Effector CD8-positive, alpha-beta T cell (primary cell): ENCODE data around the gene KIAA1328.
A peak's percentile ranks its signal among the peaks of the same experiment; 100 is the strongest.
"Not testable (repeated sequence)": the region's sequence is repeated elsewhere in the genome, so short reads cannot be mapped to it uniquely, and the experiment has no call there.

Experiments used
- DNase-seq: peaks from one replicate; lab custom pipeline; 2025; lab: John Stamatoyannopoulos, UW

Gene KIAA1328

GRCh38 chr18:36825526-36825925, 3.4 kb upstream of the KIAA1328 start:
- DNase-seq = no peak

DNA sequence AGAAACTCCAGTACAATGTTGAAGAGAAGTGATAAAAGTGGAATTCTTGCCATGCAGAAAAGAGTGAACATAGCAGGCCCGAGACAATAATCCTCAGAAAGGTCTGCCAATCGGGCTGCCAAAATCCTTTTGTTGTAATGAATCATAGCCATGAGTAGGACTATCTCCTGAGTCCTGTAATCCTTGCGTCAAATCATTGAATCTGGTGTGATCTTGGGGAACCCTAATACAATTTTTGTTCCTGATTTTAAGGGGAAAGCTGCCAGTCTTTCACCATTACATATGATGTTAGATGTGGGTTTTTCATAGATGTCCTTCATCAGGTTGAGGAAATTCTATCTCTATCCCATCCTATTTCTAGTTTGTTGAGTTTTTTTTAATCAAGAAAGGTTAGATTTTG, 2.4 kb upstream of the KIAA1328 start:
- no peak for DNase-seq

GRCh38 chr18:36828157-36828629, 734 bp upstream of the KIAA1328 start:
- DNase-seq = peak; percentile 19

- DNase-seq = no peak
These were observed 633 bp downstream of the KIAA1328 start for GRCh38 chr18:36829362-36830157.

DNA sequence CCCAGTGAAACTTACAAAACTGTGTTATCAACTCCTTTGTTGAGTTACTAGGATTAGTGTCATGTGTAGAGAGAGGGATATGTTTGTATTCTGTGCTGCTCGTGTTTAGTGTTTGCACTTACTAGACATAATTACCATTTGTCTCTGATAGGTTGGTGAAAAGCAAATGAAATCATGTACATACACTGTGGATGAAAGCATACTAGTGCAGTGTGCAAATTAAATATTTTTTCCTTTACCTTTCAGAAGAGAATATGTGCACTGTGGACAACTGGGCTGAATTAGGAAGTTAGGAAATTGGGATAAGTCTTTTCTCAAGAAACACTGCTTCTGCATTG, 1.2 kb downstream of the KIAA1328 start:
- no peak for DNase-seq

- DNase-seq = no peak
These were observed 2.2 kb downstream of the KIAA1328 start for GRCh38 chr18:36831139-36831538.

GRCh38 chr18:36833120-36833519, 4.2 kb downstream of the KIAA1328 start:
- DNase-seq = no peak

DNA sequence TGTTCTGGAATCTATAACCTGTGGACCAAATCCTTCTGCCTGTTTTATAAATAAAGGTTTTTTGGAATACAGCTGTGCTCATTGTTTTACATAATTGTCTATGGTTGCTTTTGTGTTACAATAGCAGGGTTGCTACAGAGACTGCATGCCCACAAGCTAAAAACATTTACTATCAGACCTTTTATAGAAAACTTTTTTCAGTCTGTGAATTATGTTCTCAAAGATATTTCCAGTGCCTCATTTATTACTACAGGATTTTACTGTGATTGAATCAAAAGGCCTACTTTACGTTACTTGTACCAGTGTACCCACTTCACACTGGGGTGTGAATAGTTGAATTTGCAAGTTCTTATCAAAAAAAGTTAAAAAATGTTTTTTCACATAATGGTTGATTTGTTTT, 7.0 kb downstream of the KIAA1328 start:
- no peak for DNase-seq

GRCh38 chr18:36839835-36840234, 10.9 kb downstream of the KIAA1328 start:
- DNase-seq = no peak

- DNase-seq = no peak
These were observed 14.3 kb downstream of the KIAA1328 start for GRCh38 chr18:36843199-36843598.

DNA sequence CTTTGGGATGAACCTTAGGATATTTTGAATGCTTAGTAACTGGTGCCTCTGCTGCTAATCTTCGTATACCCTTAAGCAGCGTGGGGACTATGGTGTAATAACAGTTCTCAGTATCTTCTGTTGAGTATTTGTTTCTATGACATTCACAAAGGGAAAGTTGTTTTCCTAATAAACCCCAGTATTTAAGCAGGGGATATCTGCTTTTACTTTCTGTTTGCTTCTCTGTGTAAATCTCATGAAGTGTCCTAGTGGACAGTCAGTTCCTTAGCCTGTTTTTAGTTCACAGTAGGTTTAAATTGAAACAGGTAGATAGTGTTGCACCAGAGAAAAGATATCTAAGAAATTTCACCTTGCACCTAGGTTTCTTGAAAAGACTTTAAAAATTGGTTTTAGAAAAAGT, 14.9 kb downstream of the KIAA1328 start:
- no peak for DNase-seq

- DNase-seq = no peak
These were observed 19.7 kb downstream of the KIAA1328 start for GRCh38 chr18:36848609-36849008.

DNA sequence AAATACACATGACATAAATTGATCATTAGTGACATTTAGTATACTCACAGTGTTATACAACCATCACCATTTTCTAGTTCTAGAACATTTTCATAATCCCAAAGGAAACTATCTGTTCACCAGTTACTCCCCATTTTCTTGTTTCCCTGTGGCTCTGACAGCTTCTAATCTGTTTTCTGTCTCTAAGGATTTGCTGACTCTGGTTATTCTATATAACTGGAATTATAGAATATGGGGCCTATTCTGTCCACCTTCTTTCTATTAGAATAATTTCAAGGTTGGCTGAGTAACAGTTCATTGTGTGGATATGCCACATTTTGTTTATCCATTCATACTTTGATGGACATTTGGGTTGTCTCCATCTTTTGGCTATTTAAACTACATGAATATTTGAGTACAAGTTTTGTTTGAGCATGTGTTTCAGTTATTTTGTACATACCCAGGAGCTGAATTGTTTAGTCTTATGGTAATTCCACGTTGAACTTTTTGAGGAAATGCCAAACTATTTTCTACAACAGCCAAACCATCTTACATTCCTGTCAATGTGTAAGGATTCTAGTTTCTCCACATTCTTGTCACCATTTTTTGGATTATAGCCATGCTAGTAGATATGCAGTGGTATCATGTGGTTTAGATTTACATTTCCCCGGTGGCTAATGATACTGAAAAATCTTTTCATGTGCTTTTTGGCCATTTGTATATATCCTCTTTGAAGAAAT, 20.5 kb downstream of the KIAA1328 start:
- no peak for DNase-seq

GRCh38 chr18:36850527-36851201, 21.7 kb downstream of the KIAA1328 start:
- DNase-seq = no peak

DNA sequence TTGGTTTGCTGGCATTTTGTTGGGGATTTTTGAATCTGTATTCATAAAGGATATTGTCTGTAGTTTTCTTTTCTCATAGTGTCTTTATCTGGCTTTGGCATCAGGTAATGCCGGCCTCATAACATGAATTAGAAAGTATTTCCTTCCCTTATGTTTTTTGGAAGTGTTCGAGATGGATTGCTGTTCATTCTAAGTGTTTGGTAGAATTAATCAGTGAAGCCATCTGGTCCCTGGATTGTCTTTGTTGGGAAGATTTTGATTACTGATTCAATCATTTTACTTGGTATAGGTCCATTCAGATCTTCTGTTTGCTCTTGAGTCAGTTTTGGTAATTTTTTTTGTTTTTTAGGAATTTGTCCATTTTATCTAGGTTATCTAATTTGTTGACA, 22.3 kb downstream of the KIAA1328 start:
- DNase-seq = no peak

DNA sequence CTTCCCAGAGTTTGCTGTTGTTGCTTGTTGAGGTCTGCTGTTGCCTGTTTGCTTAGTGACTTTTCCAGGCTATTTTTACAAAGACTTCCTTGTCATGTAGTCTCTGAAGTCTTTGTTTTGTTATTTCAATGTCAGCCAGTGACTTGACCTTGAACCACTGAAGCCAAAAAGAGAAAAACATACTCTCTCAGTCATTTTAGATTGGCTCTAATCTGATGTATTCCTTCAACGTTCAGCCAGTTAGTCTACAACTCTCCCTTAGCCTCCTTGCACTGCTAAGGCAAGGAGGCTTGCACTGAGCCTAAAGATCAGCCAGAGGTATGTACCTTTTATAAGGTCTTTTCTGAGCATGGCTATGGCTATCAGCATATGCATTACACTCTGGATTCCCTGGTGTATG, 27.9 kb downstream of the KIAA1328 start:
- DNase-seq = no peak

DNA sequence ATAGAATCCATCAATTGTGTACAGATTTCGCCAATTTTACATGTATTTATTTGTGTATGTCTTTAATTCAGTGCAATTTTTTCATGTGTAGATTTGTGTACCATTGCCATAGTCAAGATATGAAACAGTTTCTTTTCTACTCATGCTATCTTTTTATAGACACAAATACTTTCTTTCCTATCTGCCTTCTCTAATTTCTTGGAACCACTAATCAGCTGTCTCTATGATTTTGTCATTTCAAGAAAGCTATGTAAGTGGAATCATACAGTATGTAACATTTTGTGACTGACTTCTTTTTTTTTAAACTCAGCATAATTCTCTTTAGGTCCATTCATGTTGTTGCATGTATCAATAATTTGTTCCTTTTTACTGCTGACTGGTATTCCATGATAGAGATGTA, 33.3 kb downstream of the KIAA1328 start:
- no peak for DNase-seq

- no peak for DNase-seq
These were observed 38.1 kb downstream of the KIAA1328 start for GRCh38 chr18:36867056-36867455.

DNA sequence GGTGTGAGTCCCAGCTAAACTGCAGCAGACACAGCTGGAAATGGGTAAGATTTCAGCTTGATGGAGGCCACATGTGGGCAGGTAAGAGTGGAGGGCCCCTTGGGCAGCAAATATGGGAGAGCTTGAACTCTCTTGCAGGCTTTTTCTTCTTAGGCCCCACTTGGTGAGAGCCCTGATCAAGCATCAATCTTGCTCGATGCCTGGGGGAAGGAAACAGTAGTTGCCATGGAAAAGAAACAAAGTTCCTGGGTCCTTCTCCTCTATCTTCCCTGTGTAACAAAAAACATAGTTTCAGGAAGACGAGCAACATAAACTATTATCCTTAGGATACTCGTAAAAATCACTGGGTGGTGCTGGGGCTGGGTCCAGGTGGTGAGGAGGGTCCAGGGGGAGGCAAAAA, 42.9 kb downstream of the KIAA1328 start:
- no peak for DNase-seq

DNA sequence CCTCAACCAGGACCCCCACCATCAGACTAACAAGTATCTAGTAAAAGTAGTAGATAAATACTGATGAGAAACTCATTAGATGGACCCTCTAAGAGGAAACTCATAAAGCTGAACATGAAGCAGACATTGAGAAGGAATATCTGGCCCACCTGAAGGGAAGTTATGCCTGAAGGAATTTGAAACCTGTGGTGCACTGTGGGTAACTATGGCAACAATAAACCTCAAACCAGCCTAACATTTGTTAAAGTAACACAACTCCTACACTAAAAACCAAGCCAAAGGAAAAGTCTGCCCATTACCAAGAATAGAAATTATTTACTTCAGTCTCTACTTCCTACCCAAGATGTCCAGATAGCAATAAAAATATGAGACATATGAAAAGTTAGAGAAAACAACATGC, 43.4 kb downstream of the KIAA1328 start:
- DNase-seq = no peak

DNA sequence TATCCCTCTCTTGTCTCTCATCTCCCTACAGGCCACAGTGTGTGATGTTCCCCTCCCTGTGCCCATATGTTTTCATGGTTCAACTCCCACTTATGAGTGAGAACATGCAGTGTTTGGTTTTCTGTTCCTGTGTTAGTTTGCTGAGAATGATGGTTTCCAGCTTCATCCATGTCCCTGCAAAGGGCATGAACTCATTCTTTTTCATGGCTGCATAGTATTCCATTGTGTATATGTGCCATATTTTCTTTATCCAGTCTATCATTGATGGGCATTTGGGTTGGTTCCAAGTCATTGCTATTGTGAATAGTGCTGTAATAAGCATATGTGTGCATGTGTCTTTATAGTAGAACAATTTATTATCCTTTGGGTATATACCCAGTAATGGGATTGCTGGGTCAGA, 44.9 kb downstream of the KIAA1328 start:
- DNase-seq = not testable (repeated sequence)

DNA sequence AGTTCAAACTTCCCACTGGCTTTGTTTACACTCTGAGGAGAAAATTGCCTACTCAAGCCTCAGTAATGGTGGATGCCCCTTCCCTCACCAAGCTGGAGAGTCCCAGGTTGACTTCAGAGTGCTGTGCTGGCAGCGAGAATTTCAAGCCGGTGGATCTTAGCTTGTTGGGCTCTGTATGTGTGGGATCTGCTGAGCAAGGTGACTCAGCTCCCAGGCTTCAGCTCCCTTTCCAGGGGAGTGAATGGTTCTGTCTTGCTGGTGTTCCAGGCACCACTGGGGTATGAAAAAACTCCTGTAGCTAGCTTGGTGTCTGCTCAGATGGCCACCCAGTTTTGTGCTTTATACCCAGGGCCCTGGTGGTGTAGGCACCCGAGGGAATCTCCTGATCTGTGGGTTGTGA, 50.9 kb downstream of the KIAA1328 start:
- DNase-seq = not testable (repeated sequence)

DNA sequence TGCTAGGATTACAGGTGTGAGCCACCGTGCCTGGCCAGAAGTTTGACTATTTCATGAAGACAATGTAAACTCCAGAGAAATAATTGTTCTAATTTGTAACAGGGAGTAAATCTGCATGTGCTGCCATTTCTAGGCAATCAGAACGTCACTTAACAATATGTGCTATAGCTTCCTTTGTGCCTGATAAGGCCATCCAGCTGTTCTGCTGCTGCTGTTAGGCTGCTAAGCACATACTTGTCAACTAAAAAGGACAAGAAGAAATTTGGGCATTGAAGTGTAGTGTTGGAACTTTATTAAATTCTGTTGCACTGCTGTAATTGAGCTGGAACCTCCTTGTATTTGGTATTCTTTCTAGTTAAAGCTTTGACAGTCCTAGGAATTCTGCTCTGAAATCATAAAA, 57.1 kb downstream of the KIAA1328 start:
- no peak for DNase-seq
